Sigmoid colon (tissue), 7 donors: ENCODE measurements around the gene ZNF451. TPM values are rescaled to one million over a fixed set of nuclear protein-coding genes. Genes with fewer than 3 reads are reported as not detected.

Source experiments
- DNase-seq: peaks from one replicate; pipeline ENCODE4 v3.0.0-alpha.2; 2019
- H3K27ac ChIP-seq, 4 donors: fragments of 200-600 bp; sonication (generic); one replicate each; pipeline ENCODE4 v1.5.1; 2016 to 2019; ENCODE audit warnings: mild to moderate bottlenecking in 1 of 4
- H3K27me3 ChIP-seq, 3 donors: fragments of 200-600 bp; sonication (generic); one replicate each; pipeline ENCODE4 v1.5.1; 2019; ENCODE audit warnings: mild to moderate bottlenecking in 1 of 3
- H3K36me3 ChIP-seq, 4 donors: fragments of 200-600 bp; sonication (generic); one replicate each; pipeline ENCODE4 v1.5.1; 2016 to 2019
- H3K4me1 ChIP-seq, 4 donors: fragments of 200-600 bp; sonication (generic); one replicate each; pipeline ENCODE4 v1.5.1; 2017 to 2019
- H3K4me3 ChIP-seq, 4 donors: fragments of 200-600 bp; sonication (generic); one replicate each; pipeline ENCODE4 v1.5.1; 2017 to 2019; ENCODE audit warnings: mild to moderate bottlenecking in 2 of 4, moderate library complexity in 1 of 4
- H3K9me3 ChIP-seq, 4 donors: fragments of 200-600 bp in 3 of 4; sonication (generic) in 3 of 4; one replicate each; pipeline versions ENCODE4 v1.5.1 to v1.6.1; 2013 to 2019
- CTCF ChIP-seq, 4 experiments: fragments of 450-650 bp in 3 of 4; fragments of 200-600 bp in 1 of 4; IDR thresholded peaks; one replicate each; pipeline ENCODE4 v1.5.1; 2016 to 2019; ENCODE audit warnings: antibody characterized with exemption in 4 of 4, mild to moderate bottlenecking in 3 of 4, moderate library complexity in 2 of 4
- EP300 ChIP-seq, 4 donors: sonication (generic); formaldehyde crosslinking; IDR thresholded peaks; one replicate each; pipeline ENCODE4 v1.6.1; 2017; ENCODE audit warnings: antibody characterized with exemption in 4 of 4
- POLR2A ChIP-seq, 2 donors: fragments of 450-650 bp; IDR thresholded peaks; one replicate each; pipeline ENCODE4 v1.6.1; 2016; ENCODE audit warnings: antibody characterized with exemption in 2 of 2, mild to moderate bottlenecking in 2 of 2, moderate library complexity in 2 of 2
- POLR2AphosphoS5 ChIP-seq, 4 donors: sonication (generic); formaldehyde crosslinking; IDR thresholded peaks; one replicate each; pipeline ENCODE4 v1.6.1; 2017; ENCODE audit warnings: antibody characterized with exemption in 4 of 4
- WGBS, 2 donors: extraction: QIAGEN DNeasy Blood & Tissue Kit; methylation state at CpG; one replicate each; pipeline ENCODE4 v1.1.7; 2013; 5-methylcytosine and 5-hydroxymethylcytosine counted together
- intact Hi-C: fragments of 100-400 bp; cut with DNase I; formaldehyde crosslinking; loops from one replicate; pipeline ENCODE4 v1.15.1; 2023
- polyA plus RNA-seq, 3 donors: library from polyadenylated mRNA; stranded (reverse); fragments of 200-250 nt; gene quantifications; one replicate each; pipeline ENCODE4 v1.2.3, GENCODE V29; 2013
- total RNA-seq, 4 donors: library from RNA; depleted of rRNA; stranded (reverse); fragments of >200 nt; gene quantifications; one replicate each; pipeline ENCODE4 v1.1.0, GENCODE V29; 2016
- donor health status: healthy with polysubstance abuse.
- donor health status: Bipolar disorder and iron deficiency.
- donor health status: healthy.

The ZNF451 gene
- total and polyA plus RNA-seq, 7 donors = 4.2 to 70.1 (median 56.6) TPM

- intact Hi-C loops = no loop called here
- Histone ChIP-seq H3K4me3 (no peak overlapping the region), H3K9me3 (no peaks in the 10 kb centered on the region), H3K27me3 (no peaks in the 10 kb centered on the region), H3K36me3 (peaks cover 0 to 7% (median 0%) of the 10 kb centered on the region in 4 donors), H3K4me1 (peaks cover 0 to 6% (median 0%) of the 10 kb centered on the region in 4 donors), H3K27ac (no peak overlapping the region)
- no peak for DNase-seq
- TF ChIP-seq EP300 (IDR thresholded peaks at IDR 0.05) (no peak), CTCF (IDR thresholded peaks at IDR 0.05) (no peak), POLR2A (IDR thresholded peaks at IDR 0.05) (no peak), POLR2AphosphoS5 (IDR thresholded peaks at IDR 0.05) (no peak)
- WGBS, 2 donors = 67 to 72% methylated on average over 1 of the region's 1 CpG
Observed at GRCh38 chr6:57108691-57109090, 18.7 kb downstream of the ZNF451 start.

- H3K27me3 ChIP-seq = no peaks in the 10 kb centered on the region
Observed at GRCh38 chr6:57109880-57110279, 19.9 kb downstream of the ZNF451 start.

GRCh38 chr6:57113105-57113504, 23.1 kb downstream of the ZNF451 start:
- peaks cover 0 to 11% (median 7%) of the 10 kb centered on the region in 4 donors for H3K4me1 ChIP-seq
- no peaks in the 10 kb centered on the region for H3K9me3 ChIP-seq
- H3K4me3 ChIP-seq = no peak overlapping the region
- H3K27me3 ChIP-seq = no peaks in the 10 kb centered on the region
- no peaks in the 10 kb centered on the region for H3K36me3 ChIP-seq
- no peak for DNase-seq
- 97 to 98% methylated on average over 6 of the region's 6 CpGs for WGBS, 2 donors
- intact Hi-C loops = no loop called here
- no peak overlapping the region for H3K27ac ChIP-seq
- no peak for TF ChIP-seq EP300 (IDR thresholded peaks at IDR 0.05)
- no peak for TF ChIP-seq POLR2AphosphoS5 (IDR thresholded peaks at IDR 0.05)
- TF ChIP-seq POLR2A (IDR thresholded peaks at IDR 0.05) = no peak

More at GRCh38 chr6:57109880-57110279, 19.9 kb downstream of the ZNF451 start:
- Histone ChIP-seq H3K36me3 (no peaks in the 10 kb centered on the region), H3K9me3 (no peaks in the 10 kb centered on the region), H3K4me3 (no peak overlapping the region), H3K4me1 (peaks cover 0 to 4% (median 0%) of the 10 kb centered on the region in 4 donors), H3K27ac (no peak overlapping the region)
- TF ChIP-seq EP300 (IDR thresholded peaks at IDR 0.05) = no peak
- TF ChIP-seq POLR2AphosphoS5 (IDR thresholded peaks at IDR 0.05) = no peak
- TF ChIP-seq POLR2A (IDR thresholded peaks at IDR 0.05) = no peak
- no peak for TF ChIP-seq CTCF (IDR thresholded peaks at IDR 0.05)
- no peak for DNase-seq
- intact Hi-C loops = no loop called here

GRCh38 chr6:57116776-57117175, 26.8 kb downstream of the ZNF451 start:
- no peaks in the 10 kb centered on the region for H3K36me3 ChIP-seq
- intact Hi-C loops = no loop called here
- H3K9me3 ChIP-seq = no peaks in the 10 kb centered on the region
- peaks cover 0 to 11% (median 8%) of the 10 kb centered on the region in 4 donors for H3K4me1 ChIP-seq
- no peak for TF ChIP-seq POLR2A (IDR thresholded peaks at IDR 0.05)
- no peak overlapping the region for H3K27ac ChIP-seq
- no peaks in the 10 kb centered on the region for H3K27me3 ChIP-seq
- WGBS, 2 donors = 42 to 53% methylated on average over 1 of the region's 1 CpG
- no peak overlapping the region for H3K4me3 ChIP-seq
- no peak for DNase-seq

- Histone ChIP-seq H3K9me3 (no peaks in the 10 kb centered on the region), H3K4me3 (no peak overlapping the region), H3K4me1 (peaks cover 0 to 11% (median 8%) of the 10 kb centered on the region in 4 donors), H3K36me3 (no peaks in the 10 kb centered on the region), H3K27me3 (no peaks in the 10 kb centered on the region), H3K27ac (no peak overlapping the region)
- intact Hi-C loops = no loop called here
- no peak for TF ChIP-seq CTCF (IDR thresholded peaks at IDR 0.05)
- TF ChIP-seq POLR2A (IDR thresholded peaks at IDR 0.05) = no peak
- no peak for TF ChIP-seq POLR2AphosphoS5 (IDR thresholded peaks at IDR 0.05)
- no peak for TF ChIP-seq EP300 (IDR thresholded peaks at IDR 0.05)
- no peak for DNase-seq
- 75 to 85% methylated on average over 2 of the region's 2 CpGs for WGBS, 2 donors
Observed at GRCh38 chr6:57117796-57118195, 27.8 kb downstream of the ZNF451 start.

GRCh38 chr6:57123111-57123510, 33.1 kb downstream of the ZNF451 start:
- 93 to 97% methylated on average over 1 of the region's 1 CpG for WGBS, 2 donors
- DNase-seq = no peak
- H3K9me3 ChIP-seq = no peaks in the 10 kb centered on the region
- H3K4me3 ChIP-seq = no peak overlapping the region
- H3K27me3 ChIP-seq = no peaks in the 10 kb centered on the region
- H3K27ac ChIP-seq = no peak overlapping the region
- intact Hi-C loops = no loop called here
- no peaks in the 10 kb centered on the region for H3K36me3 ChIP-seq
- TF ChIP-seq EP300 (IDR thresholded peaks at IDR 0.05) (no peak), POLR2A (IDR thresholded peaks at IDR 0.05) (no peak), CTCF (IDR thresholded peaks at IDR 0.05) (no peak), POLR2AphosphoS5 (IDR thresholded peaks at IDR 0.05) (no peak)
- H3K4me1 ChIP-seq = peaks cover 0 to 11% (median 8%) of the 10 kb centered on the region in 4 donors
